Mesothelial cell of epicardium (in vitro differentiated cells): ENCODE measurements around the gene EXOG. TPM values are rescaled to one million over a fixed set of nuclear protein-coding genes. Genes with fewer than 3 reads are reported as not detected.

Experiments
- DNase-seq, 2 experiments: peaks; one replicate each; pipeline ENCODE4 v3.0.0; 2021; ENCODE audit warnings: low spot score in 2 of 2; ENCODE audit not compliant: unreplicated experiment in 2 of 2
- H3K27ac Mint-ChIP-seq: 2 replicates; pipeline ENCODE4 v1.8.0; 2021; ENCODE audit warnings: mixed read lengths
- H3K27me3 Mint-ChIP-seq: 2 replicates; pipeline ENCODE4 v1.8.0; 2021; ENCODE audit warnings: low read depth, mixed read lengths
- H3K36me3 Mint-ChIP-seq: 2 replicates; pipeline ENCODE4 v1.8.0; 2021; ENCODE audit warnings: mixed read lengths
- H3K4me1 Mint-ChIP-seq: 2 replicates; pipeline ENCODE4 v1.8.0; 2021; ENCODE audit warnings: mixed read lengths
- H3K4me3 Mint-ChIP-seq: 2 replicates; pipeline ENCODE4 v1.8.0; 2021; ENCODE audit warnings: mild to moderate bottlenecking, moderate library complexity, mixed read lengths
- H3K9me3 Mint-ChIP-seq: 2 replicates; pipeline ENCODE4 v1.8.0; 2021; ENCODE audit warnings: mixed read lengths
- CTCF ChIP-seq: fragments of 200-600 bp; sonication (generic); IDR thresholded peaks from one replicate; pipeline ENCODE4 v1.5.0; 2021; ENCODE audit warnings: antibody characterized with exemption; ENCODE audit not compliant: unreplicated experiment
- total RNA-seq: library from RNA; stranded (reverse); gene quantifications from 3 replicates; pipeline ENCODE4 v1.2.1, GENCODE V29; 2021

Gene EXOG
- total RNA-seq, 1 donor from 2014 or later: 19.5 TPM

- Mint-ChIP-seq H3K36me3 (peaks cover 5% of the 10 kb centered on the region), H3K27ac (peak overlapping the region; percentile 99), H3K27me3 (no peaks in the 10 kb centered on the region), H3K9me3 (peaks cover 13% of the 10 kb centered on the region), H3K4me1 (peaks cover 42% of the 10 kb centered on the region), H3K4me3 (peak overlapping the region; percentile 99)
- DNase-seq: peak in 1 of 2 experiments; percentile 60
- no peak for TF ChIP-seq CTCF
Measured at GRCh38 chr3:38454178-38454883, 41.8 kb upstream of the EXOG start.

GRCh38 chr3:38454884-38455638 is 41.1 kb upstream of the EXOG start:
- no peaks in the 10 kb centered on the region for H3K27me3 Mint-ChIP-seq
- peaks cover 5% of the 10 kb centered on the region for H3K36me3 Mint-ChIP-seq
- peak; percentile 72 to 76 for DNase-seq
- no peak for TF ChIP-seq CTCF
- peaks cover 9% of the 10 kb centered on the region for H3K9me3 Mint-ChIP-seq
- peak overlapping the region; percentile 99 for H3K27ac Mint-ChIP-seq
- H3K4me3 Mint-ChIP-seq: peak overlapping the region; percentile 99
- H3K4me1 Mint-ChIP-seq: peaks cover 45% of the 10 kb centered on the region

- Mint-ChIP-seq H3K4me3 (peak overlapping the region; percentile 99), H3K27me3 (no peaks in the 10 kb centered on the region), H3K4me1 (peaks cover 52% of the 10 kb centered on the region), H3K9me3 (peaks cover 3% of the 10 kb centered on the region), H3K36me3 (peaks cover 1% of the 10 kb centered on the region), H3K27ac (peak overlapping the region; percentile 96)
- no peak for TF ChIP-seq CTCF
- no peak for DNase-seq
Measured at GRCh38 chr3:38455639-38456430, 40.3 kb upstream of the EXOG start.

GRCh38 chr3:38457111-38458003 is 38.8 kb upstream of the EXOG start:
- no peak overlapping the region for H3K27ac Mint-ChIP-seq
- no peak for DNase-seq
- H3K27me3 Mint-ChIP-seq: no peaks in the 10 kb centered on the region
- no peak overlapping the region for H3K4me3 Mint-ChIP-seq
- no peaks in the 10 kb centered on the region for H3K36me3 Mint-ChIP-seq
- TF ChIP-seq CTCF: no peak
- peaks cover 55% of the 10 kb centered on the region for H3K4me1 Mint-ChIP-seq
- H3K9me3 Mint-ChIP-seq: peaks cover 2% of the 10 kb centered on the region
